ENCODE results near the gene ITIH1.

The ITIH1 gene

GRCh38 chr3:52816654-52817053, 39.3 kb downstream of the ITIH1 start:
- Histone ChIP-seq H3K4me3 (no peak overlapping the region), H3K9me3 (no peaks in the 10 kb centered on the region), H3K27me3 (no peaks in the 10 kb centered on the region), H3K4me1 (no peaks in the 10 kb centered on the region), H3K36me3 (peaks cover 27 to 56% (median 37%) of the 10 kb centered on the region in 3 donors), H3K27ac (no peak overlapping the region)
- no peak for TF ChIP-seq CTCF (IDR thresholded peaks at IDR 0.05)
- no peak for DNase-seq
- intact Hi-C loops (cut with DNase I; ENCODE audit: low total_unique reads) = no loop called here

- Histone ChIP-seq H3K27me3 (no peaks in the 10 kb centered on the region), H3K36me3 (peaks cover 33 to 59% (median 38%) of the 10 kb centered on the region in 3 donors), H3K27ac (no peak overlapping the region), H3K9me3 (no peaks in the 10 kb centered on the region), H3K4me1 (no peaks in the 10 kb centered on the region), H3K4me3 (no peak overlapping the region)
- DNase-seq = no peak
- TF ChIP-seq CTCF (IDR thresholded peaks at IDR 0.05) = no peak
- intact Hi-C loops (cut with DNase I; ENCODE audit: low total_unique reads) = no loop called here
Measured at GRCh38 chr3:52817221-52817620, 39.8 kb downstream of the ITIH1 start.

GRCh38 chr3:52817860-52818259, 40.5 kb downstream of the ITIH1 start:
- no peak for DNase-seq
- H3K36me3 ChIP-seq = peaks cover 39 to 65% (median 44%) of the 10 kb centered on the region in 3 donors
- intact Hi-C loops (cut with DNase I; ENCODE audit: low total_unique reads) = no loop called here
- no peak overlapping the region for H3K4me3 ChIP-seq
- no peak overlapping the region for H3K27ac ChIP-seq
- H3K27me3 ChIP-seq = no peaks in the 10 kb centered on the region
- no peaks in the 10 kb centered on the region for H3K9me3 ChIP-seq
- no peak for TF ChIP-seq CTCF (IDR thresholded peaks at IDR 0.05)
- H3K4me1 ChIP-seq = no peaks in the 10 kb centered on the region

GRCh38 chr3:52819936-52820335, 42.5 kb downstream of the ITIH1 start:
- Histone ChIP-seq H3K9me3 (no peaks in the 10 kb centered on the region), H3K4me3 (no peak overlapping the region), H3K27me3 (no peaks in the 10 kb centered on the region), H3K36me3 (peaks cover 60 to 85% (median 65%) of the 10 kb centered on the region in 3 donors), H3K27ac (no peak overlapping the region), H3K4me1 (no peaks in the 10 kb centered on the region)
- intact Hi-C loops (cut with DNase I; ENCODE audit: low total_unique reads) = loop anchor here (10.0 kb wide), 1 partner anchor 45 kb away; the partner anchor contains the start of genes ITIH1 and NEK4
- no peak for TF ChIP-seq CTCF (IDR thresholded peaks at IDR 0.05)
- no peak for DNase-seq

- H3K27me3 ChIP-seq = no peaks in the 10 kb centered on the region
- H3K27ac ChIP-seq = no peak overlapping the region
- no peaks in the 10 kb centered on the region for H3K9me3 ChIP-seq
- intact Hi-C loops (cut with DNase I; ENCODE audit: low total_unique reads) = loop anchor here (10.0 kb wide), 1 partner anchor 46 kb away; the partner anchor contains the start of genes ITIH1 and NEK4
- H3K4me1 ChIP-seq = no peaks in the 10 kb centered on the region
- no peak overlapping the region for H3K4me3 ChIP-seq
- H3K36me3 ChIP-seq = peaks cover 61 to 92% (median 73%) of the 10 kb centered on the region in 3 donors
- TF ChIP-seq CTCF (IDR thresholded peaks at IDR 0.05) = peak; percentile 15 to 42
- no peak for DNase-seq
Measured at GRCh38 chr3:52820736-52821135, 43.3 kb downstream of the ITIH1 start.

- intact Hi-C loops (cut with DNase I; ENCODE audit: low total_unique reads) = loop anchor here (10.0 kb wide), 1 partner anchor 48 kb away; the partner anchor contains the start of genes ITIH1 and NEK4
- Histone ChIP-seq H3K27ac (no peak overlapping the region), H3K9me3 (no peaks in the 10 kb centered on the region), H3K4me1 (peaks cover 0 to 4% (median 0%) of the 10 kb centered on the region in 4 donors), H3K4me3 (no peak overlapping the region), H3K27me3 (no peaks in the 10 kb centered on the region), H3K36me3 (peaks cover 73 to 93% (median 78%) of the 10 kb centered on the region in 3 donors)
- no peak for TF ChIP-seq CTCF (IDR thresholded peaks at IDR 0.05)
- no peak for DNase-seq
Measured at GRCh38 chr3:52822363-52822762, 45.0 kb downstream of the ITIH1 start.
